HEK293T (cell line): Measurements from ENCODE around the gene TDG.

Experiments used
- ARNT ChIP-seq: fragments of 450-650 bp; IDR thresholded peaks from 2 replicates; pipeline ENCODE4 v1.6.1; 2017; ENCODE audit warnings: mild to moderate bottlenecking
- BHLHE40 ChIP-seq: fragments of 450-650 bp; IDR thresholded peaks from 2 replicates; pipeline ENCODE4 v1.6.1; 2016; ENCODE audit warnings: mild to moderate bottlenecking, moderate library complexity, borderline replicate concordance
- CTBP1 ChIP-seq: fragments of 450-650 bp; IDR thresholded peaks from 2 replicates; pipeline ENCODE4 v1.6.1; 2016; ENCODE audit warnings: borderline replicate concordance
- ELF4 ChIP-seq: fragments of 450-650 bp; IDR thresholded peaks from 2 replicates; pipeline ENCODE4 v1.6.1; 2017; ENCODE audit warnings: antibody characterized with exemption
- FOXA1 ChIP-seq: fragments of 450-650 bp; IDR thresholded peaks from 2 replicates; pipeline ENCODE4 v1.6.1; 2016; ENCODE audit warnings: mild to moderate bottlenecking
- FOXK2 ChIP-seq: fragments of 450-650 bp; IDR thresholded peaks from 2 replicates; pipeline ENCODE4 v1.6.1; 2016; ENCODE audit warnings: mild to moderate bottlenecking
- FOXM1 ChIP-seq: fragments of 450-650 bp; IDR thresholded peaks from 2 replicates; pipeline ENCODE4 v1.6.1; 2017; ENCODE audit warnings: mild to moderate bottlenecking, borderline replicate concordance
- HDGF ChIP-seq: fragments of 450-650 bp; IDR thresholded peaks from 2 replicates; pipeline ENCODE4 v1.6.1; 2017; ENCODE audit warnings: antibody characterized with exemption, borderline replicate concordance
- LEF1 ChIP-seq: fragments of 450-650 bp; IDR thresholded peaks from 2 replicates; pipeline ENCODE4 v1.6.1; 2017; ENCODE audit warnings: mild to moderate bottlenecking, borderline replicate concordance
- NFRKB ChIP-seq: fragments of 450-650 bp; IDR thresholded peaks from 2 replicates; pipeline ENCODE4 v1.6.1; 2016; ENCODE audit warnings: mild to moderate bottlenecking, moderate library complexity
- PKNOX1 ChIP-seq: fragments of 450-650 bp; IDR thresholded peaks from 2 replicates; pipeline ENCODE4 v1.6.1; 2016
- SP1 ChIP-seq: fragments of 450-650 bp; IDR thresholded peaks from 2 replicates; pipeline ENCODE4 v1.6.1; 2017
- TARDBP ChIP-seq: fragments of 450-650 bp; IDR thresholded peaks from 2 replicates; pipeline ENCODE4 v1.6.1; 2016
- ZNF384 ChIP-seq: fragments of 450-650 bp; IDR thresholded peaks from 2 replicates; pipeline ENCODE4 v1.6.1; 2016

- TF ChIP-seq TARDBP, result no peak
- no peak for TF ChIP-seq PKNOX1
- TF ChIP-seq HDGF, result no peak
- TF ChIP-seq ARNT, result no peak
- TF ChIP-seq BHLHE40, result no peak
- TF ChIP-seq LEF1, result no peak
- no peak for TF ChIP-seq SP1
- TF ChIP-seq FOXA1, result no peak
- TF ChIP-seq ZNF384, result no peak
- no peak for TF ChIP-seq FOXM1
- TF ChIP-seq FOXK2, result no peak
- TF ChIP-seq CTBP1, result no peak
- no peak for TF ChIP-seq NFRKB
- no peak for TF ChIP-seq ELF4
Observed at GRCh38 chr12:104025771-104026170, 60.1 kb downstream of the TDG start.
